ENCODE measurements around the gene OR1J4. TPM values are rescaled to one million over a fixed set of nuclear protein-coding genes. Genes with fewer than 3 reads are reported as not detected.

The OR1J4 gene
- total RNA-seq, 1 experiment from 2014 or later, result not detected

GRCh38 chr9:122552812-122553211 is 33.9 kb downstream of the OR1J4 start, which contains the start of gene OR1N2:
Gene OR1N2, plus strand, starts transcription at chr9:122553112. Its CDS starts 100 bp downstream, at chr9:122553212.
- no peaks in the 10 kb centered on the region for H3K36me3 Mint-ChIP-seq (ENCODE audit: insufficient read depth, unreplicated experiment)
- TF ChIP-seq CTCF (IDR thresholded peaks at IDR 0.05; ENCODE audit: insufficient read depth in 1 of 2, low read depth in 1 of 2, low read length in 1 of 2, severe bottlenecking in 1 of 2, unreplicated experiment in 1 of 2), result no peak
- DNase-seq, result no peak
- no peaks in the 10 kb centered on the region for H3K4me1 Mint-ChIP-seq (ENCODE audit: low read depth, unreplicated experiment)
- no peak within 1 kb of the TSS for H3K4me3 Mint-ChIP-seq (ENCODE audit: unreplicated experiment)
- no peaks in the 10 kb centered on the region for H3K9me3 Mint-ChIP-seq (ENCODE audit: unreplicated experiment)
- H3K36me3 ChIP-seq (ENCODE audit: control insufficient read depth, insufficient read depth, low read length), result no peaks in the 10 kb centered on the region
- intact Hi-C loops (cut with micrococcal nuclease; ENCODE audit: unreplicated experiment), result no loop called here
- CTCF ChIA-PET, result no interaction called here
- peaks cover 1% of the 10 kb centered on the region for H3K27me3 ChIP-seq (replicated peaks; ENCODE audit: control insufficient read depth, insufficient read depth, low read length)
- H3K9me3 ChIP-seq, result peaks cover 3% of the 10 kb centered on the region; the same call in 1 of the 2 replicates
- H3K4me1 ChIP-seq, result no peaks in the 10 kb centered on the region
- no TSS peak for BruUV-seq (replicated peaks)
- H3K4me3 ChIP-seq (ENCODE audit: low read depth, low read length), result no peak within 1 kb of the TSS
- peaks cover 25% of the 10 kb centered on the region for H3K27me3 Mint-ChIP-seq (ENCODE audit: insufficient read depth, unreplicated experiment)
- POLR2A ChIA-PET, result no interaction called here
- H3K27ac Mint-ChIP-seq (ENCODE audit: unreplicated experiment), result no peak within 1 kb of the TSS

DNA sequence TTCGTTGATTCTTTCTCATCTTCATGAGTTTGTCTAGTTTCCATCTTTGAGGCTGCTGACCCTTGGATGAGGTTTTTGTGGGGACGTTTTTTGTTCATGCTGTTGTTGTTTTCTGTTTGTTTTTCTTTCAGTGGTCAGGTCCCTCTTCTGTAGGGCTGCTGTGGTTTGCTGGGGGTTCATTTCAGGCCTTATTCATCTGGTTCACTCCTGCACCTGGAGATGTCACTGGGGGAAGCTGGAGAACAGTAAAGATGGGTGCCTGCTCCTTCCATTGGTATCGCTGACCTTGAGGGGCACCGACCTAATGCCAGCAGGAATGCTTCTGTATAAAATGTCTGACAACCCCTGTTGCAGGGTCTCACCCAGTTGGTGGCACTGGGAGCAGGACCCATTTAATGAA is 42.5 kb downstream of the OR1J4 start:
- H3K27me3 Mint-ChIP-seq (ENCODE audit: insufficient read depth, unreplicated experiment), result peaks cover 12% of the 10 kb centered on the region
- H3K27me3 ChIP-seq (replicated peaks; ENCODE audit: control insufficient read depth, insufficient read depth, low read length), result no peaks in the 10 kb centered on the region
- peaks cover 7% of the 10 kb centered on the region; the same call in 1 of the 2 replicates for H3K9me3 ChIP-seq
- no peak overlapping the region for H3K4me3 ChIP-seq (ENCODE audit: low read depth, low read length)
- ChIA-PET POLR2A (no interaction called here), CTCF (interaction anchor here (1.6 kb wide), 1 partner anchor 63 kb away, joined by 3 read pairs; no protein-coding TSS in a partner anchor)
- H3K4me3 Mint-ChIP-seq (ENCODE audit: unreplicated experiment), result no peak overlapping the region
- H3K4me1 Mint-ChIP-seq (ENCODE audit: low read depth, unreplicated experiment), result no peaks in the 10 kb centered on the region
- intact Hi-C loops (cut with micrococcal nuclease; ENCODE audit: unreplicated experiment), result no loop called here
- no peaks in the 10 kb centered on the region for H3K4me1 ChIP-seq
- no peak for TF ChIP-seq CTCF (IDR thresholded peaks at IDR 0.05; ENCODE audit: insufficient read depth in 1 of 2, low read depth in 1 of 2, low read length in 1 of 2, severe bottlenecking in 1 of 2, unreplicated experiment in 1 of 2)
- peaks cover 10% of the 10 kb centered on the region for H3K9me3 Mint-ChIP-seq (ENCODE audit: unreplicated experiment)
- no peak overlapping the region for H3K27ac Mint-ChIP-seq (ENCODE audit: unreplicated experiment)
- no TSS peak for BruUV-seq (replicated peaks)
- DNase-seq, result no peak
- H3K36me3 Mint-ChIP-seq (ENCODE audit: insufficient read depth, unreplicated experiment), result no peaks in the 10 kb centered on the region
- no peaks in the 10 kb centered on the region for H3K36me3 ChIP-seq (ENCODE audit: control insufficient read depth, insufficient read depth, low read length)

DNA sequence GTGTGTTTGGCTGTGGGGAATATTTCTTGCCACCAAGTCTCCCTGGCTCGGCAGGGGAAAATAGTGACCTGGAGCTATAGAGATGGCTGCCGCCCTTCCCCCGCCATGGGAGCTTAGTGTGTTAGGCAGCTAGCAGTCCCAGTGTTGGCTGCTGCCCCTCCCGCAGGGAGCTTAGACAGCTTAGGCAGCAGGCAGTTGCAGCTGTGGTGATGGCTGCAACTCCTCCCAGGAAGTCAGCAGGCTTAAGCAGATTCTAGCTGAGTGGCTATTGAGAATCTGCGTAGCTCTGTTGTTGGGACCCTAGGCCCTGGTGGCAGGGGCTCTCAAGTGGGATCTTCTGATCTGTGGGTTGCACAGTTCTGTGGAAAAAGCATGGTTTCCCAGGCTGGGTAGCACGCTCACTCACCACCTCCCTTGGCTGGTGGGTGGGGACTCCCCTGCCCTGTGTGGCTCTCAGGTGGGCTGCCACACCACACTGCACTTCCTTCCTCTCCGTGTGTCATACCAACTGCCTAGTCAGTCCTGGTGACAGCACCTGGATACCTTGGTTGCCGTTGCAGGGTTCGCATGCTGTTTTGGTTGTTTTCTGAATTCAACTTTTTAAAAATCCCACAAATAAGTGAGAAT is 43.3 kb downstream of the OR1J4 start:
- BruUV-seq (replicated peaks), result no TSS peak
- ChIA-PET POLR2A (no interaction called here), CTCF (interaction anchor here (1.6 kb wide), 1 partner anchor 64 kb away, joined by 3 read pairs; no protein-coding TSS in a partner anchor)
- Histone ChIP-seq H3K36me3 (ENCODE audit: control insufficient read depth, insufficient read depth, low read length) (no peaks in the 10 kb centered on the region), H3K27me3 (replicated peaks; ENCODE audit: control insufficient read depth, insufficient read depth, low read length) (no peaks in the 10 kb centered on the region), H3K9me3 (peaks cover 7% of the 10 kb centered on the region; the same call in 1 of the 2 replicates), H3K4me3 (ENCODE audit: low read depth, low read length) (no peak overlapping the region), H3K4me1 (no peaks in the 10 kb centered on the region)
- Mint-ChIP-seq H3K4me1 (ENCODE audit: low read depth, unreplicated experiment) (no peaks in the 10 kb centered on the region), H3K27me3 (ENCODE audit: insufficient read depth, unreplicated experiment) (peaks cover 12% of the 10 kb centered on the region), H3K9me3 (ENCODE audit: unreplicated experiment) (peaks cover 10% of the 10 kb centered on the region), H3K36me3 (ENCODE audit: insufficient read depth, unreplicated experiment) (no peaks in the 10 kb centered on the region), H3K4me3 (ENCODE audit: unreplicated experiment) (no peak overlapping the region), H3K27ac (ENCODE audit: unreplicated experiment) (no peak overlapping the region)
- no peak for TF ChIP-seq CTCF (IDR thresholded peaks at IDR 0.05; ENCODE audit: insufficient read depth in 1 of 2, low read depth in 1 of 2, low read length in 1 of 2, severe bottlenecking in 1 of 2, unreplicated experiment in 1 of 2)
- no peak for DNase-seq
- intact Hi-C loops (cut with micrococcal nuclease; ENCODE audit: unreplicated experiment), result no loop called here

All from Caco-2 (cell line).